Chondrocyte (in vitro differentiated cells): Measurements from ENCODE around the gene OR51F2. TPM values are rescaled to one million over a fixed set of nuclear protein-coding genes. Genes with fewer than 3 reads are reported as not detected.
"Not testable (repeated sequence)": the region's sequence is repeated elsewhere in the genome, so short reads cannot be mapped to it uniquely, and the experiment has no call there.

ENCODE experiments used
- DNase-seq: peaks from one replicate; pipeline ENCODE4 v3.0.0; 2021; ENCODE audit warnings: mixed read lengths, low spot score
- H3K27ac Mint-ChIP-seq: one replicate; pipeline ENCODE4 v1.8.0; 2021; ENCODE audit warnings: mild to moderate bottlenecking, moderate library complexity, mixed read lengths; ENCODE audit not compliant: unreplicated experiment
- H3K27me3 Mint-ChIP-seq: 2 replicates; pipeline ENCODE4 v1.8.0; 2021; ENCODE audit warnings: low read depth, mixed read lengths
- H3K36me3 Mint-ChIP-seq: 2 replicates; pipeline ENCODE4 v1.8.0; 2021; ENCODE audit warnings: low read depth, mixed read lengths
- H3K4me1 Mint-ChIP-seq: 2 replicates; pipeline ENCODE4 v1.8.0; 2021; ENCODE audit warnings: low read depth, mild to moderate bottlenecking, mixed read lengths
- H3K4me3 Mint-ChIP-seq: one replicate; pipeline ENCODE4 v1.8.0; 2021; ENCODE audit warnings: mild to moderate bottlenecking, moderate library complexity, mixed read lengths; ENCODE audit not compliant: unreplicated experiment
- H3K9me3 Mint-ChIP-seq: 2 replicates; pipeline ENCODE4 v1.8.0; 2021; ENCODE audit warnings: low read depth, mixed read lengths
- CTCF ChIP-seq: fragments of 200-600 bp; sonication (generic); IDR thresholded peaks from 2 replicates; pipeline ENCODE4 v1.5.0; 2021; ENCODE audit warnings: antibody characterized with exemption, mild to moderate bottlenecking, moderate library complexity
- long read RNA-seq: library from polyadenylated mRNA; stranded (forward); transcript quantifications from one replicate; pipeline ENCODE4 v2.0.0, GENCODE V29; 2021
- total RNA-seq: library from RNA; stranded (reverse); gene quantifications from 3 replicates; pipeline ENCODE4 v1.2.1, GENCODE V29; 2021

Gene OR51F2
- not detected in 3 replicates for total RNA-seq
- long read RNA-seq = 0 reads

GRCh38 chr11:4821021-4821420 lies at the start of gene OR51F2:
OR51F2 (plus strand) TSS chr11:4821321; CDS start chr11:4821422, 101 bp downstream.
- no peaks in the 10 kb centered on the region for H3K9me3 Mint-ChIP-seq
- peaks cover 9% of the 10 kb centered on the region for H3K27me3 Mint-ChIP-seq
- no peak within 1 kb of the TSS for H3K27ac Mint-ChIP-seq
- H3K36me3 Mint-ChIP-seq = no peaks in the 10 kb centered on the region
- DNase-seq = no peak
- no peak within 1 kb of the TSS for H3K4me3 Mint-ChIP-seq
- no peak for TF ChIP-seq CTCF
- H3K4me1 Mint-ChIP-seq = peaks cover 6% of the 10 kb centered on the region

GRCh38 chr11:4782454-4782853 lies 38.7 kb upstream of the OR51F2 start:
- Mint-ChIP-seq H3K27me3 (peaks cover 21% of the 10 kb centered on the region), H3K4me3 (no peak overlapping the region), H3K9me3 (peaks cover 7% of the 10 kb centered on the region), H3K27ac (no peak overlapping the region), H3K4me1 (no peaks in the 10 kb centered on the region), H3K36me3 (no peaks in the 10 kb centered on the region)
- DNase-seq = no peak
- TF ChIP-seq CTCF = no peak

GRCh38 chr11:4797206-4797605 lies 23.9 kb upstream of the OR51F2 start:
- DNase-seq = no peak
- Mint-ChIP-seq H3K4me3 (no peak overlapping the region), H3K27ac (no peak overlapping the region), H3K36me3 (no peaks in the 10 kb centered on the region), H3K4me1 (no peaks in the 10 kb centered on the region), H3K27me3 (peaks cover 9% of the 10 kb centered on the region), H3K9me3 (no peaks in the 10 kb centered on the region)
- TF ChIP-seq CTCF = no peak

GRCh38 chr11:4798427-4799183 lies 22.5 kb upstream of the OR51F2 start:
- DNase-seq = no peak
- Mint-ChIP-seq H3K4me3 (no peak overlapping the region), H3K36me3 (no peaks in the 10 kb centered on the region), H3K27ac (no peak overlapping the region), H3K9me3 (no peaks in the 10 kb centered on the region), H3K27me3 (peaks cover 9% of the 10 kb centered on the region), H3K4me1 (no peaks in the 10 kb centered on the region)
- no peak for TF ChIP-seq CTCF

GRCh38 chr11:4801316-4801715 lies 19.8 kb upstream of the OR51F2 start:
- DNase-seq, H3K27ac Mint-ChIP-seq, H3K36me3 Mint-ChIP-seq, H3K9me3 Mint-ChIP-seq, H3K4me1 Mint-ChIP-seq, H3K4me3 Mint-ChIP-seq, H3K27me3 Mint-ChIP-seq: not testable (repeated sequence)

GRCh38 chr11:4804280-4804679 lies 16.8 kb upstream of the OR51F2 start, which contains the start of gene OR52R1:
OR52R1 (minus strand) TSS chr11:4804380; CDS start chr11:4804380, 0 bp downstream.
- Mint-ChIP-seq H3K27ac (no peak within 1 kb of the TSS), H3K36me3 (no peaks in the 10 kb centered on the region), H3K9me3 (no peaks in the 10 kb centered on the region), H3K4me3 (no peak within 1 kb of the TSS), H3K4me1 (no peaks in the 10 kb centered on the region), H3K27me3 (peaks cover 8% of the 10 kb centered on the region)
- TF ChIP-seq CTCF = no peak
- no peak for DNase-seq
